Measurements from ENCODE around the gene ATF7. TPM values are rescaled to one million over a fixed set of nuclear protein-coding genes. Genes with fewer than 3 reads are reported as not detected.

Gene ATF7
- polyA plus RNA-seq, 1 of the 3 experiments (the other 2 are of a cell fraction) = 12.8 TPM

GRCh38 chr12:53670971-53671370 is 44.8 kb upstream of the ATF7 start:
- Histone ChIP-seq H3K27me3 (ENCODE audit: insufficient read depth) (no peaks in the 10 kb centered on the region), H3K9me3 (no peaks in the 10 kb centered on the region), H3K36me3 (replicated peaks in 1 of 2; ENCODE audit: control insufficient read depth in 1 of 2, insufficient read depth in 2 of 2, low read length in 1 of 2) (peaks cover 42 to 71% of the 10 kb centered on the region in 2 experiments), H4K20me1 (ENCODE audit: insufficient read depth) (no peaks in the 10 kb centered on the region), H3K4me3 (ENCODE audit: low read depth in 2 of 2, low read length in 1 of 2) (no peak overlapping the region), H3K9me2 (no peaks in the 10 kb centered on the region), H3F3A (replicated peaks; ENCODE audit: insufficient read depth) (peaks cover 6% of the 10 kb centered on the region), H3K9ac (no peak overlapping the region), H3K27ac (ENCODE audit: low read depth in 2 of 2, low read length in 1 of 2) (no peak overlapping the region), H3K79me2 (ENCODE audit: insufficient read depth) (peaks cover 54% of the 10 kb centered on the region), H2AFZ (ENCODE audit: low read depth) (no peak overlapping the region), H3K4me1 (ENCODE audit: control insufficient read depth in 1 of 2, insufficient read depth in 2 of 2, low read depth in 1 of 2, low read length in 1 of 2) (peaks cover 0 to 5% of the 10 kb centered on the region in 2 experiments; a peak in 2 of 4 replicates), H3K4me2 (no peak overlapping the region)
- DNase-seq = no peak
- TF ChIP-seq GATA2 (CRISPR knock-in tag; IDR thresholded peaks at IDR 0.05) = peak; percentile 31
- no peak for TF ChIP-seq NFIC (IDR thresholded peaks at IDR 0.05; ENCODE audit: borderline replicate concordance)
- POLR2A ChIA-PET = no interaction called here
- CTCF ChIA-PET = interaction anchor here (0.7 to 1.7 kb wide), 3 partner anchors 73 to 128 kb away, joined by 3 to 4 read pairs (median 4); no protein-coding TSS in a partner anchor

DNA sequence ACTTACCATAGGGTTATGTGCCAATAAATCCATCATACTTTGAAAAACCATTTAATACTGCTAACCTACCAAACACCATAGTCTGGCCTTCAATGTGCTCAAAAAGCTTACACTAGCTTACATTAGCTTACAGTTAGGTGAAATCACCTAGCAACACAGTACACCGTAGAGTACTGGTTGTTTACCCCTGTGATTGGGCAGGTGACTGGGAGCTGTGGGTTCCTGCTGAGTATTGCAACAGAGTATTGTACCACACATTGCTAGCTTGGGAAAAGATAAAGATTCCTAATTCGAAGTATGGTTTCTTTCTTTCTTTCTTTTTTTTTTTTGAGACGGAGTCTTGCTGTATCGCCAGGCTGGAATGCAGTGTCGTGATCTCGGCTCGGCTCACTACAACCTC is 44.1 kb upstream of the ATF7 start:
- Histone ChIP-seq H3K9me3 (no peaks in the 10 kb centered on the region), H3K4me1 (ENCODE audit: control insufficient read depth in 1 of 2, insufficient read depth in 2 of 2, low read depth in 1 of 2, low read length in 1 of 2) (peaks cover 0 to 5% of the 10 kb centered on the region in 2 experiments; a peak in 2 of 4 replicates), H3K9ac (no peak overlapping the region), H3F3A (replicated peaks; ENCODE audit: insufficient read depth) (peaks cover 12% of the 10 kb centered on the region), H3K79me2 (ENCODE audit: insufficient read depth) (peaks cover 50% of the 10 kb centered on the region), H3K36me3 (replicated peaks in 1 of 2; ENCODE audit: control insufficient read depth in 1 of 2, insufficient read depth in 2 of 2, low read length in 1 of 2) (peaks cover 48 to 73% of the 10 kb centered on the region in 2 experiments), H4K20me1 (ENCODE audit: insufficient read depth) (no peaks in the 10 kb centered on the region), H3K27me3 (ENCODE audit: insufficient read depth) (no peaks in the 10 kb centered on the region), H3K27ac (ENCODE audit: low read depth in 2 of 2, low read length in 1 of 2) (no peak overlapping the region), H3K4me3 (ENCODE audit: low read depth in 2 of 2, low read length in 1 of 2) (no peak overlapping the region), H2AFZ (ENCODE audit: low read depth) (no peak overlapping the region), H3K4me2 (no peak overlapping the region), H3K9me2 (no peaks in the 10 kb centered on the region)
- DNase-seq = no peak
- 97% methylated on average over 7 of the region's 7 CpGs for WGBS (ENCODE audit: low lambda C conversion rate)
- TF ChIP-seq RFX5 (IDR thresholded peaks at IDR 0.05; ENCODE audit: low read length) (no peak), MAX (IDR thresholded peaks at IDR 0.05; ENCODE audit: low read depth) (no peak), TEAD4 (IDR thresholded peaks at IDR 0.05; ENCODE audit: borderline replicate concordance, insufficient read depth) (no peak), SIN3A (IDR thresholded peaks at IDR 0.05; ENCODE audit: borderline replicate concordance, low read depth, low read length) (no peak), CHD2 (IDR thresholded peaks at IDR 0.05; ENCODE audit: low read length, partially characterized antibody) (no peak), RCOR1 (IDR thresholded peaks at IDR 0.05; ENCODE audit: low read length) (no peak), ELF1 (IDR thresholded peaks at IDR 0.05) (no peak), GATA2 (CRISPR knock-in tag; IDR thresholded peaks at IDR 0.05) (no peak)
- TF ChIP-seq, protein P1, sequence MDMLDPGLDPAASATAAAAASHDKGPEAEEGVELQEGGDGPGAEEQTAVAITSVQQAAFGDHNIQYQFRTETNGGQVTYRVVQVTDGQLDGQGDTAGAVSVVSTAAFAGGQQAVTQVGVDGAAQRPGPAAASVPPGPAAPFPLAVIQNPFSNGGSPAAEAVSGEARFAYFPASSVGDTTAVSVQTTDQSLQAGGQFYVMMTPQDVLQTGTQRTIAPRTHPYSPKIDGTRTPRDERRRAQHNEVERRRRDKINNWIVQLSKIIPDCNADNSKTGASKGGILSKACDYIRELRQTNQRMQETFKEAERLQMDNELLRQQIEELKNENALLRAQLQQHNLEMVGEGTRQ (IDR thresholded peaks at IDR 0.05; ENCODE audit: borderline replicate concordance, low read depth, low read length) = no peak
- ChIA-PET CTCF (interaction anchor here (0.7 to 1.7 kb wide), 2 partner anchors 73 to 87 kb away, joined by 3 to 4 read pairs; no protein-coding TSS in a partner anchor), POLR2A (no interaction called here)

DNA sequence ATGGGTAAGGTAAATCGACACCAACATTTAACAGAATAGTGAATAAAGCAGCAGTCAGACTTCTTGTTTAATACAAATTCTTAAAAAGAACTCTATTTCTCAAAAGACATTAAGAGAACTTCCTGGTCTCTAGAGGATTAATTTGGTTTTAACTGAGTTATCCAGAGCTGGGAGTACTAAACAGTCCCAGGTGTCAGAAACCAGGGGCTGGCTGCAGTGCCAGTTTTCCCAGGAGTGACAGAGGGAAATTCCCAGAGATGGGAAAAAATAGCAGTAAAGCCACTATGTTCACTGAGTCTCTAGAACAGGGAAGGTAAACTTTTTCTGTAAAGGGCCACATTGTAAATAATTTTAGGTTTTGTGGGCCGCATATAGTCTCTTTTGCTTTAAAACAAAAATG is 40.9 kb upstream of the ATF7 start:
- H3K4me3 ChIP-seq (ENCODE audit: low read depth in 2 of 2, low read length in 1 of 2) = no peak overlapping the region
- 96% methylated on average over 2 of the region's 2 CpGs for WGBS (ENCODE audit: low lambda C conversion rate)
- ChIA-PET POLR2A (interaction anchor here (1.3 kb wide), 1 partner anchor 9 kb away, joined by 4 read pairs; the partner anchor contains the start of gene ATP5MC2), CTCF (interaction anchor here (1.0 to 1.1 kb wide), 3 partner anchors 9 to 124 kb away, joined by 3 to 7 read pairs (median 7); partner anchors contain the start of gene ATP5MC2)
- H3K36me3 ChIP-seq (replicated peaks in 1 of 2; ENCODE audit: control insufficient read depth in 1 of 2, insufficient read depth in 2 of 2, low read length in 1 of 2) = peaks cover 54 to 63% of the 10 kb centered on the region in 2 experiments
- no peak overlapping the region for H2AFZ ChIP-seq (ENCODE audit: low read depth)
- no peaks in the 10 kb centered on the region for H4K20me1 ChIP-seq (ENCODE audit: insufficient read depth)
- peaks cover 18% of the 10 kb centered on the region for H3F3A ChIP-seq (replicated peaks; ENCODE audit: insufficient read depth)
- H3K79me2 ChIP-seq (ENCODE audit: insufficient read depth) = peaks cover 18% of the 10 kb centered on the region
- H3K4me1 ChIP-seq (ENCODE audit: control insufficient read depth in 1 of 2, insufficient read depth in 2 of 2, low read depth in 1 of 2, low read length in 1 of 2) = no peaks in the 10 kb centered on the region
- no peaks in the 10 kb centered on the region for H3K27me3 ChIP-seq (ENCODE audit: insufficient read depth)
- H3K4me2 ChIP-seq = no peak overlapping the region
- no peaks in the 10 kb centered on the region for H3K9me2 ChIP-seq
- H3K9ac ChIP-seq = no peak overlapping the region
- no peak for DNase-seq
- H3K27ac ChIP-seq (ENCODE audit: low read depth in 2 of 2, low read length in 1 of 2) = no peak overlapping the region; a peak in 1 of 4 replicates
- no peaks in the 10 kb centered on the region for H3K9me3 ChIP-seq
- TF ChIP-seq SMC3 (IDR thresholded peaks at IDR 0.05; ENCODE audit: low read depth, low read length) = no peak
- TF ChIP-seq RAD21 (IDR thresholded peaks at IDR 0.05; ENCODE audit: low read length) = no peak
- no peak for TF ChIP-seq EZH2phosphoT487 (IDR thresholded peaks at IDR 0.05; ENCODE audit: borderline replicate concordance, low read depth)
- TF ChIP-seq, protein P2, sequence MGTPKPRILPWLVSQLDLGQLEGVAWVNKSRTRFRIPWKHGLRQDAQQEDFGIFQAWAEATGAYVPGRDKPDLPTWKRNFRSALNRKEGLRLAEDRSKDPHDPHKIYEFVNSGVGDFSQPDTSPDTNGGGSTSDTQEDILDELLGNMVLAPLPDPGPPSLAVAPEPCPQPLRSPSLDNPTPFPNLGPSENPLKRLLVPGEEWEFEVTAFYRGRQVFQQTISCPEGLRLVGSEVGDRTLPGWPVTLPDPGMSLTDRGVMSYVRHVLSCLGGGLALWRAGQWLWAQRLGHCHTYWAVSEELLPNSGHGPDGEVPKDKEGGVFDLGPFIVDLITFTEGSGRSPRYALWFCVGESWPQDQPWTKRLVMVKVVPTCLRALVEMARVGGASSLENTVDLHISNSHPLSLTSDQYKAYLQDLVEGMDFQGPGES (IDR thresholded peaks at IDR 0.05; ENCODE audit: low read depth, low read length) = no peak
- TF ChIP-seq TAF1 (IDR thresholded peaks at IDR 0.05; ENCODE audit: borderline replicate concordance, low read depth, low read length) = no peak
- no peak for TF ChIP-seq POLR2AphosphoS5 (IDR thresholded peaks at IDR 0.05; ENCODE audit: low read depth, low read length)
- TF ChIP-seq, protein P1 (IDR thresholded peaks at IDR 0.05; ENCODE audit: borderline replicate concordance, low read depth, low read length) = no peak
- no peak for TF ChIP-seq CHD2 (IDR thresholded peaks at IDR 0.05; ENCODE audit: low read length, partially characterized antibody)

Measured in SK-N-SH (cell line).